Esophagus squamous epithelium (tissue), 4 donors: ENCODE results near the gene KCNE4.

Experiments
- POLR2A ChIP-seq, 4 donors: fragments of 450-650 bp; IDR thresholded peaks; one replicate each; pipeline ENCODE4 v1.6.1; 2017; ENCODE audit warnings: antibody characterized with exemption in 4 of 4, mild to moderate bottlenecking in 4 of 4, moderate library complexity in 3 of 4
- TF ChIP-seq, protein P1 (sequence below), 6 experiments: fragments of 450-650 bp in 4 of 6; fragments of 200-600 bp in 2 of 6; sonication (generic) in 2 of 6; IDR thresholded peaks; one replicate each; pipeline ENCODE4 v1.5.1; 2016 to 2019; ENCODE audit warnings: antibody characterized with exemption in 6 of 6, mild to moderate bottlenecking in 4 of 6, moderate library complexity in 4 of 6

DNA sequence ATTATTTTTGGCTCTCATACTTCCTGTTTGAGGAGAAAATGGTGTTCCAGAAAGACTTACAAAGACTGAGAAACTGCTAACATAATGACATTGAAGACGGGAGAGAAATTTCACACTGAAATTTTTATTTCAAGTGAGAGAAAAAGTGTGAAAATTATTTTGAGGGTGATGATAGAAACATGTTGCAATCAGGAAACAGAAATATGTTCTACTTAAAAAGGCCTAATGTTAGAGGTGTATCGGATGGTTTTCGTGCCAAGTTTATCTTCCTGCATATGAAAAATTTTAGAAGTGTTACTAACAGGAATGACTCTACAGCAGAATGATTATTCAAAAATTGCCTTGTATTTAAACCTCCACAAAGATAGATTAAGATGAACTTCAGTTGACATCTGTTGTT lies 50.5 kb downstream of the KCNE4 start:
- TF ChIP-seq, protein P1, sequence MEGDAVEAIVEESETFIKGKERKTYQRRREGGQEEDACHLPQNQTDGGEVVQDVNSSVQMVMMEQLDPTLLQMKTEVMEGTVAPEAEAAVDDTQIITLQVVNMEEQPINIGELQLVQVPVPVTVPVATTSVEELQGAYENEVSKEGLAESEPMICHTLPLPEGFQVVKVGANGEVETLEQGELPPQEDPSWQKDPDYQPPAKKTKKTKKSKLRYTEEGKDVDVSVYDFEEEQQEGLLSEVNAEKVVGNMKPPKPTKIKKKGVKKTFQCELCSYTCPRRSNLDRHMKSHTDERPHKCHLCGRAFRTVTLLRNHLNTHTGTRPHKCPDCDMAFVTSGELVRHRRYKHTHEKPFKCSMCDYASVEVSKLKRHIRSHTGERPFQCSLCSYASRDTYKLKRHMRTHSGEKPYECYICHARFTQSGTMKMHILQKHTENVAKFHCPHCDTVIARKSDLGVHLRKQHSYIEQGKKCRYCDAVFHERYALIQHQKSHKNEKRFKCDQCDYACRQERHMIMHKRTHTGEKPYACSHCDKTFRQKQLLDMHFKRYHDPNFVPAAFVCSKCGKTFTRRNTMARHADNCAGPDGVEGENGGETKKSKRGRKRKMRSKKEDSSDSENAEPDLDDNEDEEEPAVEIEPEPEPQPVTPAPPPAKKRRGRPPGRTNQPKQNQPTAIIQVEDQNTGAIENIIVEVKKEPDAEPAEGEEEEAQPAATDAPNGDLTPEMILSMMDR (IDR thresholded peaks at IDR 0.05), result no peak
- no peak for TF ChIP-seq POLR2A (IDR thresholded peaks at IDR 0.05)
